Fibroblast of mammary gland (primary cell): ENCODE results near the gene GBP5.
"Not testable (repeated sequence)": the region's sequence is repeated elsewhere in the genome, so short reads cannot be mapped to it uniquely, and the experiment has no call there.

Experiments
- DNase-seq: peaks from one replicate; pipeline ENCODE4 v3.0.0-alpha.2; 2010; ENCODE audit warnings: low read depth
- H3K4me3 ChIP-seq: 2 replicates; pipeline ENCODE4 v1.5.1; 2011; ENCODE audit warnings: low read depth, mild to moderate bottlenecking, low read length, moderate library complexity; ENCODE audit not compliant: control insufficient read depth
- TF ChIP-seq, protein P1 (sequence below): conservative IDR thresholded peaks from 2 replicates; pipeline ENCODE4 v1.5.1; 2011; ENCODE audit warnings: low read depth, low read length, inconsistent platforms; ENCODE audit not compliant: control insufficient read depth, insufficient read depth

Gene GBP5

GRCh38 chr1:89291276-89291675 is 18.6 kb upstream of the GBP5 start:
- no peak overlapping the region for H3K4me3 ChIP-seq
- TF ChIP-seq, protein P1, sequence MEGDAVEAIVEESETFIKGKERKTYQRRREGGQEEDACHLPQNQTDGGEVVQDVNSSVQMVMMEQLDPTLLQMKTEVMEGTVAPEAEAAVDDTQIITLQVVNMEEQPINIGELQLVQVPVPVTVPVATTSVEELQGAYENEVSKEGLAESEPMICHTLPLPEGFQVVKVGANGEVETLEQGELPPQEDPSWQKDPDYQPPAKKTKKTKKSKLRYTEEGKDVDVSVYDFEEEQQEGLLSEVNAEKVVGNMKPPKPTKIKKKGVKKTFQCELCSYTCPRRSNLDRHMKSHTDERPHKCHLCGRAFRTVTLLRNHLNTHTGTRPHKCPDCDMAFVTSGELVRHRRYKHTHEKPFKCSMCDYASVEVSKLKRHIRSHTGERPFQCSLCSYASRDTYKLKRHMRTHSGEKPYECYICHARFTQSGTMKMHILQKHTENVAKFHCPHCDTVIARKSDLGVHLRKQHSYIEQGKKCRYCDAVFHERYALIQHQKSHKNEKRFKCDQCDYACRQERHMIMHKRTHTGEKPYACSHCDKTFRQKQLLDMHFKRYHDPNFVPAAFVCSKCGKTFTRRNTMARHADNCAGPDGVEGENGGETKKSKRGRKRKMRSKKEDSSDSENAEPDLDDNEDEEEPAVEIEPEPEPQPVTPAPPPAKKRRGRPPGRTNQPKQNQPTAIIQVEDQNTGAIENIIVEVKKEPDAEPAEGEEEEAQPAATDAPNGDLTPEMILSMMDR, result no peak
- DNase-seq, result no peak

- TF ChIP-seq, protein P1, result no peak
- H3K4me3 ChIP-seq, result no peak overlapping the region
- no peak for DNase-seq
Observed at GRCh38 chr1:89288051-89288340, 15.3 kb upstream of the GBP5 start.

GRCh38 chr1:89287181-89288050 is 14.8 kb upstream of the GBP5 start:
- H3K4me3 ChIP-seq, result no peak overlapping the region
- DNase-seq, result no peak
- TF ChIP-seq, protein P1, result no peak

DNA sequence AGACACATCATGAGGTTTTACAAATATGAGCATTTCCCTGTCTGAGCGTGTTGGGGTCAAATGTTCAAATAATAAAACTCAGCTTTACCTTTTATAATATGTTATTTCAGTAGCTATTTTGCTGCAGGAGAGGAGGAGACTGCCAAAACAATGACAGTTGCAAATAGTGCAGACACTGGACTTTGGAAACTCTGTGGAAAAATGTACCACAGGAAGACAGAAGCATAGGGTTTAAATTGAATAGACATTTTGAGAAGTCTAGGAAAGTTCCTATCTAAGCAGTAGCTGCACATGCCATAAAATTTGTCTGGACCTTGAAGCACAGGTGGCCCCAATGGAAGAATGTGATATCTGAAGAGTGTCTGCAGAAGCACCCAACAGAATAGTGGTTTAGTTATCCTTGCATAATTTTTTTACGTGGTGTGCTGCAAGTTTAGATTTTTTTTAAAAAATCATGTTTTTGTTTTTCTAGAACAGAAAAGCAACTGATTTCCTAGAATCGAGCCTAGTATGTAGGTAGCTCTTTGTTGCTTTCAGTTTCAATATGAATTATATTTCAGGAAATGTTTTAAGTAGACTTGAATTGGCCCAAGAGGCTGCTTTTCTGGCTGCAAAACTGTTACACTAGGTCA is 14.0 kb upstream of the GBP5 start:
- DNase-seq, result no peak
- no peak overlapping the region for H3K4me3 ChIP-seq
- TF ChIP-seq, protein P1, result no peak

GRCh38 chr1:89285745-89286380 is 13.2 kb upstream of the GBP5 start:
- no peak for DNase-seq
- no peak overlapping the region for H3K4me3 ChIP-seq
- TF ChIP-seq, protein P1, result no peak

DNA sequence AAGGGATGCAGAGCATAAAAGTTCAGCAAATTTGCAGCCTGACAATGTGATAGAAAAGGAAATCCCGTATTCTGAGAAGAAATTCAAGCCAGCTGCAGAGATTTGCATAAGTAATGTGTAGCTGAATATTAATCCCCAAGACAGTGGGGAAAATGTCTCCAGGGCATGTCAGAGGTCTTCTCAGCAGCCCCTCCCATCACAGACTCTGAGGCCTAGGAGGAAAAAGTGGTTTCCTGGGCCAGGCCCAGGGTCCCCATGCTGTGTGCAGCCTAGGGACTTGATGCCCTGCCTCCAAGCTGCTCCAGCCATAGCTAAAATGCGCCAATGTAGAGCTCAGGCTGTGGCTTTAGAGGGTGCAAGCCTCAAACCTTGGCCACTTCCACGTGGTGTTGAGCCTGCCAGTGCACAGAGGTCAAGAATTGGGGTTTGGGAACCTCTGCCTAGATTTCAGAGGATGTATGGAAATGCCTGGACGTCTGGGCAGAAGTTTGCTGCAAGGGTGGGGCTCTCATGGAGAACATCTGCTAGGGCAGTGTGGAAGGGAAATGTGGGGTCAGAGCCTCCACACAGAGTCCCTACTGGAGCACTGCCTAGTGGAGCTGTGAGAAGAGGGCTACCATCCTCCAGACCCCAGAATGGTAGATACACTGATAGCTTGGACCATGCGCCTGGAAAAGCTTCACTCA is 11.6 kb upstream of the GBP5 start:
- not testable (repeated sequence) for H3K4me3 ChIP-seq, DNase-seq

DNA sequence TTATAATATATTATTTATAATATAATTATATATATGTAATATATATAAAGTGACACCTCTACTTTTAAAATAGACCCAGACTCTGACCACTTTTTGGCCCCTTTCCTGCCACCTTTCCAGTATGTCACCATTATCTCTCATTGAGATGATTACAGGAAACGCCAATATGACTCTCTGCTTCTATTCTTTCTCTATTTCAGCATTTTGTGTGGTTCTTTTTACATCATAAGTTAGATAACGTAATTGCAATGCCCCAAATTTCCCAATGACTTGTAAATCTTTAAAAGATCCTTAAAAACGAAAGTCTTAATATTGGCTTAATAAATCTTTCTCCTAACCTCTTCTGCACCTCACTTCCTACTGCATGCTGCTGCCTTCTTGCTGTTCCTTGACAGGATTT is 8.1 kb upstream of the GBP5 start:
- DNase-seq, result no peak
- H3K4me3 ChIP-seq, result no peak overlapping the region
- TF ChIP-seq, protein P1, result no peak
